SK-N-SH treated with all-trans-retinoic acid at 6 μM for 48 hours (cell line): ENCODE data around the gene TRNT1.

Source experiments
- ATAC-seq: fragments of 200-7000 bp; cut with Tn5 transposase; 3 replicates; pipeline ENCODE4 v1.9.1; 2020; ENCODE audit warnings: mild to moderate bottlenecking, moderate library complexity
- ARNTL ChIP-seq: fragments of 450-650 bp; formaldehyde crosslinking; IDR thresholded peaks from 2 replicates; pipeline ENCODE4 v1.5.0; 2020; ENCODE audit warnings: low read depth, mild to moderate bottlenecking, moderate library complexity, borderline replicate concordance
- BACH2 ChIP-seq: fragments of 250-450 bp; sonication (Bioruptor Pico); IDR thresholded peaks from 2 replicates; pipeline ENCODE4 v1.9.0; 2021; ENCODE audit warnings: mild to moderate bottlenecking, borderline replicate concordance
- CREB5 ChIP-seq: fragments of 250-450 bp; sonication (Bioruptor Pico); IDR thresholded peaks from 2 replicates; pipeline ENCODE4 v1.5.1; 2020; ENCODE audit warnings: low read depth, mild to moderate bottlenecking, moderate library complexity
- ESRRG ChIP-seq: fragments of 250-450 bp; sonication (Bioruptor Pico); IDR thresholded peaks from 2 replicates; pipeline ENCODE4 v1.6.1; 2021; ENCODE audit warnings: mild to moderate bottlenecking
- GLIS3 ChIP-seq: fragments of 250-450 bp; sonication (Bioruptor Pico); IDR thresholded peaks from 2 replicates; pipeline ENCODE4 v1.5.0; 2020; ENCODE audit warnings: mild to moderate bottlenecking, moderate library complexity
- ISL1 ChIP-seq: fragments of 250-450 bp; sonication (Bioruptor Pico); IDR thresholded peaks from 2 replicates; pipeline ENCODE4 v2.1.2; 2022; ENCODE audit warnings: mild to moderate bottlenecking, moderate library complexity
- OSR1 ChIP-seq: fragments of 250-450 bp; sonication (Bioruptor Pico); IDR thresholded peaks from 2 replicates; pipeline ENCODE4 v1.8.0; 2022; ENCODE audit warnings: moderate library complexity, mild to moderate bottlenecking, inconsistent platforms
- PATZ1 ChIP-seq: fragments of 250-450 bp; sonication (Bioruptor Pico); IDR thresholded peaks from 2 replicates; pipeline ENCODE4 v1.8.0; 2020; ENCODE audit warnings: mild to moderate bottlenecking, moderate library complexity, borderline replicate concordance
- POU6F1 ChIP-seq: fragments of 250-450 bp; sonication (Bioruptor Pico); IDR thresholded peaks from 2 replicates; pipeline ENCODE4 v1.8.0; 2021; ENCODE audit warnings: low read depth, mild to moderate bottlenecking, moderate library complexity, borderline replicate concordance
- PPARA ChIP-seq: fragments of 250-450 bp; sonication (Bioruptor Pico); IDR thresholded peaks from 2 replicates; pipeline ENCODE4 v1.5.0; 2020; ENCODE audit warnings: mild to moderate bottlenecking, borderline replicate concordance
- RARB ChIP-seq: fragments of 250-450 bp; sonication (Bioruptor Pico); IDR thresholded peaks from 2 replicates; pipeline ENCODE4 v1.8.0; 2021; ENCODE audit warnings: mild to moderate bottlenecking, moderate library complexity
- SNAI2 ChIP-seq: fragments of 250-450 bp; sonication (Bioruptor Pico); IDR thresholded peaks from 2 replicates; pipeline ENCODE4 v1.5.0; 2020; ENCODE audit warnings: mild to moderate bottlenecking, moderate library complexity
- TCF4 ChIP-seq: fragments of 250-450 bp; sonication (Bioruptor Pico); IDR thresholded peaks from 2 replicates; pipeline ENCODE4 v1.8.0; 2021; ENCODE audit warnings: mild to moderate bottlenecking, moderate library complexity, borderline replicate concordance
- TOX ChIP-seq: fragments of 250-450 bp; sonication (Bioruptor Pico); IDR thresholded peaks from 2 replicates; pipeline ENCODE4 v1.8.0; 2021; ENCODE audit warnings: mild to moderate bottlenecking, moderate library complexity, borderline replicate concordance
- TSHZ2 ChIP-seq: fragments of 250-450 bp; sonication (Bioruptor Pico); IDR thresholded peaks from 2 replicates; pipeline ENCODE4 v1.5.0; 2020; ENCODE audit warnings: mild to moderate bottlenecking, moderate library complexity
- ZC3H10 ChIP-seq: fragments of 250-450 bp; sonication (Bioruptor Pico); IDR thresholded peaks from 2 replicates; pipeline ENCODE4 v1.5.1; 2021; ENCODE audit warnings: mild to moderate bottlenecking, moderate library complexity
- ZFP3 ChIP-seq: fragments of 250-450 bp; sonication (Bioruptor Pico); IDR thresholded peaks from 2 replicates; pipeline ENCODE4 v1.5.0; 2020; ENCODE audit warnings: mild to moderate bottlenecking, moderate library complexity
- ZFP30 ChIP-seq: fragments of 450-650 bp; formaldehyde crosslinking; IDR thresholded peaks from 2 replicates; pipeline ENCODE4 v1.5.0; 2022; ENCODE audit warnings: mild to moderate bottlenecking, moderate library complexity
- ZNF565 ChIP-seq: fragments of 450-650 bp; formaldehyde crosslinking; conservative IDR thresholded peaks from 2 replicates; pipeline ENCODE4 v1.5.0; 2020; ENCODE audit warnings: low read depth, mild to moderate bottlenecking, moderate library complexity
- ZNF8 ChIP-seq: fragments of 450-650 bp; formaldehyde crosslinking; IDR thresholded peaks from 2 replicates; pipeline ENCODE4 v1.5.0; 2020; ENCODE audit warnings: mild to moderate bottlenecking, moderate library complexity

The TRNT1 gene

GRCh38 chr3:3151513-3151912 is 24.8 kb downstream of the TRNT1 start:
- no peak for TF ChIP-seq TSHZ2 (CRISPR knock-in tag)
- no peak for TF ChIP-seq OSR1 (CRISPR knock-in tag)
- no peak for TF ChIP-seq ISL1 (CRISPR knock-in tag)
- no peak for TF ChIP-seq ZFP30 (CRISPR knock-in tag)
- TF ChIP-seq SNAI2: no peak
- TF ChIP-seq PATZ1: no peak
- no peak for TF ChIP-seq ZNF8
- TF ChIP-seq, all 23 proteins: peak for 0
- no peak for ATAC-seq

- TF ChIP-seq ESRRG (CRISPR knock-in tag): no peak
- TF ChIP-seq PATZ1: no peak
- no peak for TF ChIP-seq PPARA (CRISPR knock-in tag)
- TF ChIP-seq ZFP30 (CRISPR knock-in tag): no peak
- no peak for TF ChIP-seq ISL1 (CRISPR knock-in tag)
- TF ChIP-seq RARB (CRISPR knock-in tag): no peak
- no peak for TF ChIP-seq TCF4 (CRISPR knock-in tag)
- no peak for TF ChIP-seq ZNF565 (CRISPR knock-in tag)
- TF ChIP-seq TSHZ2 (CRISPR knock-in tag): no peak
- no peak for TF ChIP-seq ZC3H10 (CRISPR knock-in tag)
- TF ChIP-seq ZFP3 (CRISPR knock-in tag): no peak
- TF ChIP-seq SNAI2: no peak
- no peak for TF ChIP-seq ARNTL (CRISPR knock-in tag)
- no peak for TF ChIP-seq CREB5
- no peak for TF ChIP-seq ZNF8
- TF ChIP-seq TOX (CRISPR knock-in tag): no peak
- TF ChIP-seq POU6F1 (CRISPR knock-in tag): no peak
- TF ChIP-seq BACH2 (CRISPR knock-in tag): no peak
- TF ChIP-seq GLIS3 (CRISPR knock-in tag): no peak
- TF ChIP-seq OSR1 (CRISPR knock-in tag): no peak
- no peak for ATAC-seq
Observed at GRCh38 chr3:3154879-3155610, 28.3 kb downstream of the TRNT1 start.
